Astrocyte of the spinal cord (primary cell): ENCODE measurements around the gene CFAP299.
A peak's percentile ranks its signal among the peaks of the same experiment; 100 is the strongest.
"Not testable (repeated sequence)": the region's sequence is repeated elsewhere in the genome, so short reads cannot be mapped to it uniquely, and the experiment has no call there.

ENCODE experiments used
- DNase-seq: peaks from one replicate; pipeline ENCODE4 v3.0.0; 2011; ENCODE audit warnings: low read depth, low spot score
- H3K4me3 ChIP-seq: 2 replicates; pipeline ENCODE4 v1.5.1; 2011; ENCODE audit warnings: low read depth, mild to moderate bottlenecking, low read length, moderate library complexity
- in situ Hi-C: cut with HindIII; loops from 2 replicates; pipeline ENCODE4 v1.10.0; 2017; ENCODE audit warnings: low sequenced_read_pairs
- TF ChIP-seq, protein P1 (sequence below): IDR thresholded peaks from 2 replicates; pipeline ENCODE4 v1.5.1; 2012; ENCODE audit warnings: low read depth, mild to moderate bottlenecking, low read length, inconsistent platforms

The CFAP299 gene

DNA sequence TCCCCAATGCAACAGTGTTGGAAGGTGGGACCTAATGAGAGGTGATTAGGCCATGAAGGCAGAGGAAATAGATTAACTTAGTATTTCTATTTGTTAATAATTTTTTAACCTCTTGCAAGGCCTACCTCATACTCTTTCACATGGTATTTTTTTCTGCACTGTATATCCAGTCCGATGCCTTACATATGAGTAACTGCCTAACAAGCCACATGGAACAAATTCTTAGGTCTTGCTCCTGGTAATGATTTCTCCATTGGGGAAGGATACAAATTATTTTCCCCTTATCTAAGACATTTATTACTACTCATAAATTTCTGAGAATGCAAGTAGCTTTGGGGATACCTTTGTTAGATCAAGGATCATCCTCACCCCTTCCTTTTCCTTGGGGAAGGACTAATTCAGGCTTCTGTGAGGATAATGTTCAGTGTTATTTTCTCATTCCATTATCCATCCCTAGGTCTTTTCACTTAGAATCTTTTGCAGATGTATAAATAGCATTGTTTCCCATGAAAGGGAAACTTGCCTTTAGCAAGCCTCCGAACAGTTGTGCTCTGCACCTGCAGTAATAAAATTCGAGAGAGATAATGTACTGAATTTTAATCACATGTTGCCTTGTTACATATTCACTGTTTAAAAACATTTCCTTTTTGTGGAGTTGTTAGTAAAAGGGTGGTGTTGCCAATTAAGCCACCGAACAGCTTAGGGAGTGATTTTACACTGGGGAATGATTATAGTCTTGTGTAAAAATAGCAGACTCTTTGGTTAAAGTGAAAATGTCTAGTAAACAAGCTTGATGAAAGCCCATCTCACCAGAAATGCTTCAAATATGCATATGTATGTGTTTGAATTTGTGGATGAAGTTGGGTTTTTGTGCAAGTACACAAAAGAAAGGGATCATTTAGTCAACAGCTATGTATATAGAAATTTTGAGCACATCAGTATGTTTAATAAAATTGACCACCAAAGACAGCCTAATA is 89.9 kb downstream of the CFAP299 start:
- H3K4me3 ChIP-seq, result no peak overlapping the region
- TF ChIP-seq, protein P1, sequence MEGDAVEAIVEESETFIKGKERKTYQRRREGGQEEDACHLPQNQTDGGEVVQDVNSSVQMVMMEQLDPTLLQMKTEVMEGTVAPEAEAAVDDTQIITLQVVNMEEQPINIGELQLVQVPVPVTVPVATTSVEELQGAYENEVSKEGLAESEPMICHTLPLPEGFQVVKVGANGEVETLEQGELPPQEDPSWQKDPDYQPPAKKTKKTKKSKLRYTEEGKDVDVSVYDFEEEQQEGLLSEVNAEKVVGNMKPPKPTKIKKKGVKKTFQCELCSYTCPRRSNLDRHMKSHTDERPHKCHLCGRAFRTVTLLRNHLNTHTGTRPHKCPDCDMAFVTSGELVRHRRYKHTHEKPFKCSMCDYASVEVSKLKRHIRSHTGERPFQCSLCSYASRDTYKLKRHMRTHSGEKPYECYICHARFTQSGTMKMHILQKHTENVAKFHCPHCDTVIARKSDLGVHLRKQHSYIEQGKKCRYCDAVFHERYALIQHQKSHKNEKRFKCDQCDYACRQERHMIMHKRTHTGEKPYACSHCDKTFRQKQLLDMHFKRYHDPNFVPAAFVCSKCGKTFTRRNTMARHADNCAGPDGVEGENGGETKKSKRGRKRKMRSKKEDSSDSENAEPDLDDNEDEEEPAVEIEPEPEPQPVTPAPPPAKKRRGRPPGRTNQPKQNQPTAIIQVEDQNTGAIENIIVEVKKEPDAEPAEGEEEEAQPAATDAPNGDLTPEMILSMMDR, result no peak
- DNase-seq, result no peak
- in situ Hi-C loops, result no loop called here

DNA sequence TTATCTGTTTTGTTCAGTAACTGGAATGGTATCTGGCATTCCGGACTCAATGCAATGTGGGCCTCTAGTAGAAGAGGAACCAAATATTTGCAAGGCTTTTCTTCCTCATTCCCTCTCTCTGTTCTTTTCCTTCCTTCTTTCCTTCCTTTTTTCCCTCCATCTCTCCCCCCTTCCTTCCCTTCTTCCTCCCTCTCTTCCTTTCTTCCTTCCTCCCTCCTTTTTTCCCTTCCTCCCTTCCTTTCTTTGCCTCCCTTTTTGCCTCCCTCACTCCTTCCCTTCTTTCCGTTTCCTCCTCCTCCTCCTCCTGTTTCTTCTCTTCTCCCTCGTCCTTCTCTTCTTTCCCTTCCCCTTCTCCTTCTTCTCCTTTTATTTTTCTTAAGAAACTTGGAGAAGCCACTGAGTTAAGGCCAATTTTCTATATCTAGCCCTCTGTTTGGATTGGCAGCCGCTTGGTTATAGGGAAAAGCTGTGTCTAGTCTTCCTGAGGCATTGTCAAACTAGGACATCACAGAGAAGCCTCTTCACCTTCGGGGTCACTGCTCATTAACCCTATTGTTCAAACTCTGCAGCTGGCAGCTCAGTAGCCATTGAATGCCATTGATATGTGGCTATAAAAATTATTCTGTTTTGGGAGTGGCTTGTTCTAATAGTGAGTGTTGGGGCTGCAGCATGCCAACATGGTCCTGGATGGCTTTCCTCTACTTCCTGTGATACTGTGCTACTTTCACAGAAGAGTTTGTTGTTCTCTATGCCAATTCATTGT is 95.9 kb downstream of the CFAP299 start:
- in situ Hi-C loops, result no loop called here
- TF ChIP-seq, protein P1, result no peak
- no peak overlapping the region for H3K4me3 ChIP-seq
- no peak for DNase-seq

DNA sequence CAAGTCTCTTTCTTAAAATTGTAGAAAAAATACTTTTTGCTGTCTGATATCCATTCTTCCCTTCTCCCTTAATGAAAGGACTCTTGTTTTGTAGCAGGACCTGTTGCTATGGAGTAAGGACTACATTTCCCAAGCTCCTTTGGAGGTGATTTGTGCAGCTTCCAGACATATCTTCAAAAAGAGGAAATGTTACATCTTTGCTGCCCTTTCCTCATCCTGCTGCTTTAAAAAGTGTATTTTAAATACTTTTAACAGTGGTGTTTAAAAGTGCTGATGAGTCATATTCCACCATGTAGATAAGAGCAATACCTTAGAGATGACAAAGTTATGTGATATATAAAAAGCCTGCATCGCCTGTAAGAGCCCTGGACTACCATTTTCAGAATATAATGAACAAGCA is 98.7 kb downstream of the CFAP299 start:
- DNase-seq, result peak; percentile 57
- TF ChIP-seq, protein P1, result no peak
- in situ Hi-C loops, result no loop called here
- H3K4me3 ChIP-seq, result no peak overlapping the region

DNA sequence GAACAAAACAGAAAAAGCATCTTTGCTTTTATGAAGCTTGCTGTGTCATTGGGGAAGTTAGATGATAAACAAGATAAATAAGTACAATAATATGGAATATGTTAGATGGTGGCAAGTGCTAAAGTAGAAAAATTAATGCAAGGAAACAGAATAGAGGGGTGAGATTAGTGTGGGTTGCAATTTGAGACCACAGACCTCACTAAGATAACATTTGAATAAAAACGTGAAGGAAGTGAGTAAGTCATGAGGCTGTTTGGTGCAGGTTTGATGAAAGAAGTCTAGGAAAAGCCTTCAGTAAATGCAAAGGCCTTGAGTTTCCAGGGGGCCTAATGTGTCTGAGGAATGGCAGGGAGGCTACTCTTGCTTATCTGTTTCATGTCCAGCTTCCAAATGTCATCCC is 102.5 kb downstream of the CFAP299 start:
- in situ Hi-C loops, result no loop called here
- DNase-seq, result no peak
- TF ChIP-seq, protein P1, result no peak
- no peak overlapping the region for H3K4me3 ChIP-seq

DNA sequence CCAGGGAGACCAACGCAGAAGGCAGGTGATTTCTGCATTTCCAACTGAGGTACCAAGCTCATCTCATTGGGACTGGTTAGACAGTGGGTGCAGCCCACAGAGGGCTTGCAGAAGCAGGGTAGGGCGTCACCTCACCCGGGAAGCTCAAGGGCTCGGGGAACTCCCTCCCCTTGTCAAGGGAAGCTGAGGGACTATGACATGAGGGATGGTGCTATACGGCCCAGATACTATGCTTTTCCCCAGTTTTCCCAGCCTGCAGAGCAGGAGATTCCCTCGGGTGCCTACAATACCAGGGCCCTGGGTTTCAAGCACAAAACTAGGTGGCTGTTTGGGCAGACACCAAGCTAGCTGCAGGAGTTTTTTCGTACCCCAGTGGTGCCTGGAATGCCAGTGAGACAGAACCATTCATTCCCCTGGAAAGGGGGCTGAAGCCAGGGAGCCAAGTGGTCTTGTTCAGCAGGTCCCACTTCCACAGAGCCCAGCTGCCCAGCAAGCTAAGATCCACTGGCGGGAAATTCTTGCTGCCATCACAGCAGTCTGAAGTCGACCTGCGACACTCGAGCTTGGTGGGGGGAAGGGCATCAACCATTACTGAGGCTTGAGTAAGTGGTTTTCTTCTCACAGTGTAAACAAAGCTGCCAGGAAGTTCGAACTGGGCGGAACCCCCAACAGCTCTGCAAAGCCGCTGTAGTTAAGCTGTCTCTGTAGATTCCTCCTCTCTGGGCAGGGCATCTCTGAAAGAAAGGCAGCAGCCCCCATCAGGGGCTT is 103.9 kb downstream of the CFAP299 start:
- in situ Hi-C loops, H3K4me3 ChIP-seq, DNase-seq: not testable (repeated sequence)

DNA sequence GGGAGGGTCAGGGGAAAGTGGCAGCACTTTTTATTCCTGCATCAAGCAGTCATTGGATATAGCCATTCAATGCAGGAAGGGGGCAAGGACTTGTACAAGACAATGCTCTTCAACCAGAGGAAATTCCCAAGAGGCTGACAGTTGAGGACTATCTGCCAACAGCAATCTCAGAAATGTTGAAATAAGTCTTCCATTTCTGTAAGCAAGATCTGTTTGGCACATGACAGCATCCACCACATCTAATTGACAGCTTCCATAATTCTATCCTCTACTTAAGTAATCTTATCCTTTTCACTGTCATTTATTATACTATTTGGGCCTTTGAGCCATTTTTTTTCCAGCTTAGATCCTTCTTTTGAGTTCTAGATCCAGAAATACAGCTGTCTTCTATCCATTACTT is 110.7 kb downstream of the CFAP299 start:
- H3K4me3 ChIP-seq, result no peak overlapping the region
- DNase-seq, result no peak
- TF ChIP-seq, protein P1, result no peak
- in situ Hi-C loops, result no loop called here
